ENCODE measurements around the gene CNPY2. TPM values are rescaled to one million over a fixed set of nuclear protein-coding genes. Genes with fewer than 3 reads are reported as not detected.
"Not testable (repeated sequence)": the region's sequence is repeated elsewhere in the genome, so short reads cannot be mapped to it uniquely, and the experiment has no call there.

The CNPY2 gene
- total RNA-seq, 6 experiments from 2014 or later: 63.7 to 93.7 (median 76.5) TPM

DNA sequence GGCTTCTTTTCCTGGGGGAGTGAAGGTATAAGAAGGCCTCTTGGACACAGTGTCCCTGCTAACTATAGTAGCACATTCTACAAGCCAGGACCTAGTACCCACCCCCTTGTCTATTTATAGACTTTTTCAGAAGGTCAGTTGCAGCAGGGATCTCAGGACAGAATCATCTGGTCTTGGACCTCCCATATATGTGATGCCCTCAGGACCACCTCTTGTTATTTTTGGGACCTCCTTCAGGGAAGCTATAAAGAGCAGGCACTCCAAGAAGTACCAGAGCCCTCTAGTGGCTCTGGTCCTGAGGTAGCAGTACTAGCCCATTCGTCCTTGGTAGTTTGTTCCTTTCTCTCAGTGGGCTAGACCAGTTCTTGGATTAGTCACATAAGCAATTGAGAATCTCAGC lies 44.8 kb downstream of the CNPY2 start:
- DNase-seq: no peak
- Histone ChIP-seq H3K9me3 (no peaks in the 10 kb centered on the region), H3K27me3 (no peaks in the 10 kb centered on the region), H3K36me3 (peaks cover 4 to 50% (median 21%) of the 10 kb centered on the region in 4 donors), H3K27ac (no peak overlapping the region), H3K4me1 (peaks cover 0 to 45% (median 5%) of the 10 kb centered on the region in 4 donors), H3K4me3 (no peak overlapping the region)
- intact Hi-C loops (cut with DNase I): no loop called here
- WGBS (ENCODE audit: insufficient coverage, low coverage, low lambda C conversion rate, missing lambda C conversion rate): 0% methylated on average over 1 of the region's 1 CpG
- TF ChIP-seq, protein P1, sequence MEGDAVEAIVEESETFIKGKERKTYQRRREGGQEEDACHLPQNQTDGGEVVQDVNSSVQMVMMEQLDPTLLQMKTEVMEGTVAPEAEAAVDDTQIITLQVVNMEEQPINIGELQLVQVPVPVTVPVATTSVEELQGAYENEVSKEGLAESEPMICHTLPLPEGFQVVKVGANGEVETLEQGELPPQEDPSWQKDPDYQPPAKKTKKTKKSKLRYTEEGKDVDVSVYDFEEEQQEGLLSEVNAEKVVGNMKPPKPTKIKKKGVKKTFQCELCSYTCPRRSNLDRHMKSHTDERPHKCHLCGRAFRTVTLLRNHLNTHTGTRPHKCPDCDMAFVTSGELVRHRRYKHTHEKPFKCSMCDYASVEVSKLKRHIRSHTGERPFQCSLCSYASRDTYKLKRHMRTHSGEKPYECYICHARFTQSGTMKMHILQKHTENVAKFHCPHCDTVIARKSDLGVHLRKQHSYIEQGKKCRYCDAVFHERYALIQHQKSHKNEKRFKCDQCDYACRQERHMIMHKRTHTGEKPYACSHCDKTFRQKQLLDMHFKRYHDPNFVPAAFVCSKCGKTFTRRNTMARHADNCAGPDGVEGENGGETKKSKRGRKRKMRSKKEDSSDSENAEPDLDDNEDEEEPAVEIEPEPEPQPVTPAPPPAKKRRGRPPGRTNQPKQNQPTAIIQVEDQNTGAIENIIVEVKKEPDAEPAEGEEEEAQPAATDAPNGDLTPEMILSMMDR (IDR thresholded peaks at IDR 0.05): peak in 3 of 4 donors; percentile 31 to 41 (median 38)
- no peak for TF ChIP-seq POLR2A (IDR thresholded peaks at IDR 0.05)
- no peak for ATAC-seq

DNA sequence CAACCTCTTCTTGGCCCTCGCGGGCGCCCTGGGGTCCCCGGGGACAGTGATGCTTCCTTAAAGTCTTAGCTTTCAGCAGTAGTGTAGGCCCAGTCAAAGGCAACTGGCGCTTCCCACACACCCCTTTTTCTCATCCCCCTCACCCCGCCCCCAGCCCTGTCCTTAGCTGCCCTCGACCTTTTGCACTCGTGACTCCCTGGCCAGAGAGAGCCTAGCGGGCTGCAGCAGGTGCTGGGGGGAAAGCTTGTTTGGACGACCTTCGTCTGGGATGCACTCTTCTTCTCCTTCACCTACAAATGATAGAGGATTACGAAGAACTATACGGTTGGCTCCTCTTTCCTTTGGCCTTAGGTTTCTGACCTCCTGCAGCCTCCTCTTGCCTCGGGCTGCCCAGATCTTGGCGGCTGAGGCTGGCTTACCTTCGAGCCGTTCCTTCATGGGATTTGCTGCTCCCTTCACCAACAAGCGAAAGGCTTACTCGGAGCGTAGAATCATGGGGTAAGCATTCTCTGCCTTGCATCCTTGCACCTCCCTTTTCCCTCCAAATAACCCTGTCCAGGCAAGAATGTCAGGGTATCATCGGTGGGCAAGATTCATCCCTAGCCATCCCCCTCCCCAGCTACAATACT lies 48.2 kb downstream of the CNPY2 start:
- H3K36me3 ChIP-seq: peaks cover 0 to 19% (median 2%) of the 10 kb centered on the region in 4 donors
- intact Hi-C loops (cut with DNase I): no loop called here
- DNase-seq (peak; percentile 60 to 83 (median 83)), ATAC-seq (peak; percentile 64 to 78 (median 75))
- WGBS (ENCODE audit: insufficient coverage, low coverage, low lambda C conversion rate, missing lambda C conversion rate): 20% methylated on average over 15 of the region's 21 CpGs
- H3K27me3 ChIP-seq: no peaks in the 10 kb centered on the region
- H3K4me3 ChIP-seq: peak overlapping the region; percentile 72 to 83 (median 80)
- no peaks in the 10 kb centered on the region for H3K9me3 ChIP-seq
- H3K27ac ChIP-seq: peak overlapping the region; percentile 76 to 90 (median 86)
- H3K4me1 ChIP-seq: peaks cover 0 to 37% (median 5%) of the 10 kb centered on the region in 4 donors
- TF ChIP-seq, protein P1 (IDR thresholded peaks at IDR 0.05): no peak
- TF ChIP-seq POLR2A (IDR thresholded peaks at IDR 0.05): no peak

DNA sequence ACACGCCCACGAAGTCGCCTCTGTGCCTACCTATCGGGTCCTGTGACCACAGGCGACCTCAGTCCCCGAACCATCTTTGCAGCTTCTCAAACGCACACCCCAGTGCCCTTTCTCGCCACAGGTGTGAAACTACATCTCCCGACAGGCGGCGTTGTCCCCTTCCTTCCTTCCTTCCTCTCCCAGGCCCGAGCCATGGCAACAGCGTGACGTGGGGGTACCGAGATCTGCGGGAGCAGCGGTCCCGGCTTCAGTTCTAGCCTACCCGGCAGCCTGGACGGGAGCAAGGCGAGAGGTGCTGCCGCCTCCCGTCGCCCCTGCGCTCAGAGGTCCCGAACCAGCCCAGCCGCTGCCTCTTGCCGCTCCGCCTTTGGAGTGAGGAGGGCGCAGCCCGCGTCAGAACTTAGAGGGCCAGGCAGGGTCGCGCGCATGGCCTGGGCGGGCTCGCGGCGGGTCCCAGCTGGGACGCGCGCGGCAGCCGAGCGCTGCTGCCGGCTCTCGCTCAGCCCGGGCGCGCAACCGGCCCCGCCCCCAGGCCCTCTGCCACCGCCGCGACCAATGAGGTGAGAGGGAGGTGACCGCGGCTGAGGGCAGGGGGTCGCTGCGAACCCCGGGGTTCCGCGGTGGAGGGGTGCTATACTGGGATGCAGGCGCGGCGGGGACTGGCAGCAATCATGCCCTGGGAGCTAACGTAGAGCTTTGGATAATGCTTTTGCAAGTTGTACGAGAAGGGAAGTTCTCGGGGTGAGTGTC lies 48.9 kb downstream of the CNPY2 start, which contains the start of gene COQ10A:
Gene COQ10A (plus strand): TSS at position 250 of the 750 bp plus-strand sequence. CDS start 177 bp downstream, at position 427.
- H3K27ac ChIP-seq: peak within 1 kb of the TSS; percentile 76 to 90 (median 86)
- under 1% methylated on average over 18 of the region's 68 CpGs for WGBS (ENCODE audit: insufficient coverage, low coverage, low lambda C conversion rate, missing lambda C conversion rate)
- H3K36me3 ChIP-seq: peaks cover 0 to 18% (median 2%) of the 10 kb centered on the region in 4 donors
- peak within 1 kb of the TSS; percentile 72 to 83 (median 80) for H3K4me3 ChIP-seq
- ATAC-seq (peak; percentile 88 to 96 (median 91)), DNase-seq (peak; percentile 92 to 93 (median 93))
- H3K4me1 ChIP-seq: peaks cover 0 to 36% (median 5%) of the 10 kb centered on the region in 4 donors
- intact Hi-C loops (cut with DNase I): no loop called here
- H3K27me3 ChIP-seq: no peaks in the 10 kb centered on the region
- TF ChIP-seq, protein P1 (IDR thresholded peaks at IDR 0.05): peak; percentile 55 to 66 (median 60)
- peak; percentile 89 for TF ChIP-seq POLR2A (IDR thresholded peaks at IDR 0.05)
- H3K9me3 ChIP-seq: no peaks in the 10 kb centered on the region

DNA sequence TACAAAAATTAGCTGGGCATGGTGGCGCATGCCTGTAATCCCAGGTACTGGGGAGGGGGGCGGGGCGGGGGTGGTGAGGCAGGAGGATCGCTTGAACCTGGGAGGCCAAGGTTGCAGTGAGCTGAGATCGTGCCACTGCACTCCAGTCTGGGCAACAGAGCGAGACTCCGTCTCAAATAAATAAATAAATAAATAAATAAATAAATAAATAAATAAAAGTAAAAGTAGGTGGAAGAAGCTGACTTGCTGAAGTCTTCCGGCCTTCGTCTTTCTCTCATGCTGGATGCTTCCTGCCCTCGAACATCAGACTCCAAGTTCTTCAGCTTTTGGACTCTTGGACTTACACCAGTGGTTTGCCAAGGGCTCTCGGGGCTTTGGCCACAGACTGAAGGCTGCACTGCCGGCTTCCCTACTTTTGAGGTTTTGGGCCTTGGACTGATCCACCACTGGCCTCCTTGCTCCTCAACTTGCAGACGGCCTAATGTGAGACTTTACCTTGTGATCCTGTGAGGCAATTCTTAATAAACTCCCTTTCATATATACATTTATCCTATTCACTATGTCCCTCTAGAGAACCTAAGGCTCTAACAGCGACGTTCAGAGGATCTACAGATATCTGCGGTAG lies 49.6 kb downstream of the CNPY2 start:
- WGBS (ENCODE audit: insufficient coverage, low coverage, low lambda C conversion rate, missing lambda C conversion rate): 39% methylated on average over 15 of the region's 16 CpGs

DNA sequence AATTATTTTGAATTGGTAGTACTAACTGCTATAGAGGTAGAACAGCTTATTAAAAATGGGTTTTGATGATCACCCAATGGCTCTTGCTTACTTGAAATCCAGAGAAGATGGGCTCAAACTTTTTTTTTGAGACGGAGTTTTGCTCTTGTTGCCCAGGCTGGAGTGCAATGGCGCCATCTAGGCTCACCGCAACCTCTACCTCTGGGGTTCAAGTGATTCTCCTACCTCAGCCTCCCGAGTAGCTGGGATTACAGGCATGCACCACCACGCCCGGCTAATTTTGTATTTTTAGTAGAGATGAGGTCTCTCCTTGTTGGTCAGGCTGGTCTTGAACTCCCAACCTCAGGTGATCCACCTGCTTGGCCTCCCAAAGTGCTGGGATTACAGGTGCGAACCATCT lies 52.8 kb downstream of the CNPY2 start:
- H3K9me3 ChIP-seq; H3K27ac ChIP-seq; ATAC-seq; H3K36me3 ChIP-seq; intact Hi-C loops (cut with DNase I); H3K27me3 ChIP-seq; DNase-seq; H3K4me3 ChIP-seq: not testable (repeated sequence)
- WGBS (ENCODE audit: insufficient coverage, low coverage, low lambda C conversion rate, missing lambda C conversion rate): 71% methylated on average over 2 of the region's 7 CpGs
- peaks cover 0 to 15% (median 6%) of the 10 kb centered on the region in 4 donors for H3K4me1 ChIP-seq

More for the DNA sequence above, 49.6 kb downstream of the CNPY2 start:
- H3K9me3 ChIP-seq; intact Hi-C loops (cut with DNase I); H3K27me3 ChIP-seq; DNase-seq: not testable (repeated sequence)
- H3K4me3 ChIP-seq: peak overlapping the region; percentile 72 to 83 (median 80)
- peaks cover 0 to 30% (median 5%) of the 10 kb centered on the region in 4 donors for H3K4me1 ChIP-seq
- H3K36me3 ChIP-seq: peaks cover 0 to 11% (median 2%) of the 10 kb centered on the region in 4 donors
- peak overlapping the region; percentile 76 to 90 (median 86) for H3K27ac ChIP-seq
- ATAC-seq: peak in 2 of 4 donors; percentile 1 to 5
